ENCODE results near the gene BLACAT1. TPM values are rescaled to one million over a fixed set of nuclear protein-coding genes. Genes with fewer than 3 reads are reported as not detected.

The BLACAT1 gene
- total and polyA plus RNA-seq, 9 of the 15 experiments (the other 6 are each of a cell fraction or from before 2014, with no cell fraction given), result 0.10 to 5.9 (median 0.73) TPM

DNA sequence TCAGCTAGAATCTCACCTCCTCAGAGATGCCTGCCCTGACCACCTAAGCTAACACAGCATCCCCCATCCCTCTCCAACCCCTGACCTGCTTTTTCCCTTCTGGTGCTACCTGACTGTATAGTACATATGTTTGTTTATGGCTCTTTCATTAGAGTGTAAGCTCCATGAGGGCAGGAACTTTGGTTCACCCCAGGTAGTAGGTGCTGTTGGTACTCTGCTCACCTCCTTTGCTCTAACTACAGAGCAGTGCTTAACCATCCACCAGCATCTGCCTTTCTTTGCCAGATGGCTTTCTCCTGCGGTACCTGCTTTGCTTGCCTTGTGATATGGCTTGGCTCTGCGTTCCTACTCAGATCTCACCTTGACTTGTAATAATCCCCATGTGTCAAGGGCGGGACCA lies 18.7 kb upstream of the BLACAT1 start:
- POLR2A ChIA-PET, result interaction anchor here (0.6 kb wide), 1 partner anchor 45 kb away, joined by 3 read pairs; no protein-coding TSS in a partner anchor
- H3K27ac ChIP-seq (ENCODE audit: extremely low read depth, low read depth, low read length), result no peak overlapping the region
- peaks cover 4% of the 10 kb centered on the region; the same call in 1 of the 2 replicates for H3K9me3 ChIP-seq (replicated peaks; ENCODE audit: control insufficient read depth, insufficient read depth, low read depth, low read length)
- peaks cover 4 to 23% of the 10 kb centered on the region in 2 experiments; a peak in 3 of 5 replicates for H3K27me3 ChIP-seq (ENCODE audit: control insufficient read depth in 2 of 2, insufficient read depth in 2 of 2, low read length in 2 of 2)
- H4K20me1 ChIP-seq (replicated peaks; ENCODE audit: control insufficient read depth, insufficient read depth, low read length), result 0 out of 2 replicates have a peak, but pooled peaks cover under 1% of the 10 kb centered on the region
- in situ Hi-C loops (cut with MboI), result no loop called here
- BruUV-seq (replicated peaks), result no TSS peak
- H3K79me2 ChIP-seq (ENCODE audit: control insufficient read depth, insufficient read depth, low read length), result no peaks in the 10 kb centered on the region
- intact Hi-C loops (cut with micrococcal nuclease), result no loop called here
- 2% methylated on average over 3 of the region's 3 CpGs for WGBS (ENCODE audit: insufficient coverage, low coverage, missing lambda C conversion rate)
- ATAC-seq (no peak), FAIRE-seq (no peak), DNase-seq (ENCODE audit: extremely low read depth in 1 of 4, low spot score in 3 of 4) (no peak)
- no peak overlapping the region for H3K9ac ChIP-seq (ENCODE audit: insufficient read depth in 1 of 2, low read depth in 2 of 2, low read length in 2 of 2)
- H3K9me1 ChIP-seq (ENCODE audit: control insufficient read depth, insufficient read depth, low read length), result no peaks in the 10 kb centered on the region
- TF ChIP-seq TRIM28 (IDR thresholded peaks at IDR 0.05) (peak; percentile 36; the same call in 1 of the 2 replicates), TRIM24 (IDR thresholded peaks at IDR 0.05) (peak in 1 of 2 experiments; percentile 37; a peak in 1 of 4 replicates), ZBTB40 (IDR thresholded peaks at IDR 0.05) (no peak), ZBTB40 (CRISPR knock-in tag; IDR thresholded peaks at IDR 0.05) (no peak), SRSF9 (IDR thresholded peaks at IDR 0.05; ENCODE audit: borderline replicate concordance, low read depth, low read length) (no peak), EWSR1 (IDR thresholded peaks at IDR 0.05; ENCODE audit: borderline replicate concordance, low read depth, partially characterized antibody) (no peak), NCOR1 (IDR thresholded peaks at IDR 0.05) (no peak), ZNF316 (IDR thresholded peaks at IDR 0.05) (peak; percentile 86), HSF4 (CRISPR knock-in tag; IDR thresholded peaks at IDR 0.05; ENCODE audit: borderline replicate concordance) (no peak), CBX3 (IDR thresholded peaks at IDR 0.05; ENCODE audit: borderline replicate concordance in 1 of 2, low read length in 2 of 2) (peak in 1 of 2 experiments; percentile 54; a peak in 1 of 3 replicates)
- H3K4me2 ChIP-seq (ENCODE audit: insufficient read depth, low read length), result no peak overlapping the region
- no peaks in the 10 kb centered on the region for H3K36me3 ChIP-seq (ENCODE audit: control insufficient read depth, insufficient read depth, low read length)
- no peak overlapping the region for H2AFZ ChIP-seq (ENCODE audit: low read depth, low read length)
- H3K4me3 ChIP-seq, result no peak overlapping the region
- CTCF ChIA-PET (ENCODE audit: low intra/inter-chr PET ratio), result no interaction called here
- H3K4me1 ChIP-seq (replicated peaks in 1 of 2; ENCODE audit: control insufficient read depth in 2 of 2, insufficient read depth in 2 of 2, low read length in 2 of 2), result peaks cover 0 to 4% of the 10 kb centered on the region in 2 experiments; a peak in 1 of 5 replicates
